ENCODE results near the gene PPP2R2C.
A peak's percentile ranks its signal among the peaks of the same experiment; 100 is the strongest.

Gene PPP2R2C

GRCh38 chr4:6327220-6327917, 145.0 kb downstream of the PPP2R2C start:
- peak; percentile 69 for DNase-seq (ENCODE audit: low read depth)

DNA sequence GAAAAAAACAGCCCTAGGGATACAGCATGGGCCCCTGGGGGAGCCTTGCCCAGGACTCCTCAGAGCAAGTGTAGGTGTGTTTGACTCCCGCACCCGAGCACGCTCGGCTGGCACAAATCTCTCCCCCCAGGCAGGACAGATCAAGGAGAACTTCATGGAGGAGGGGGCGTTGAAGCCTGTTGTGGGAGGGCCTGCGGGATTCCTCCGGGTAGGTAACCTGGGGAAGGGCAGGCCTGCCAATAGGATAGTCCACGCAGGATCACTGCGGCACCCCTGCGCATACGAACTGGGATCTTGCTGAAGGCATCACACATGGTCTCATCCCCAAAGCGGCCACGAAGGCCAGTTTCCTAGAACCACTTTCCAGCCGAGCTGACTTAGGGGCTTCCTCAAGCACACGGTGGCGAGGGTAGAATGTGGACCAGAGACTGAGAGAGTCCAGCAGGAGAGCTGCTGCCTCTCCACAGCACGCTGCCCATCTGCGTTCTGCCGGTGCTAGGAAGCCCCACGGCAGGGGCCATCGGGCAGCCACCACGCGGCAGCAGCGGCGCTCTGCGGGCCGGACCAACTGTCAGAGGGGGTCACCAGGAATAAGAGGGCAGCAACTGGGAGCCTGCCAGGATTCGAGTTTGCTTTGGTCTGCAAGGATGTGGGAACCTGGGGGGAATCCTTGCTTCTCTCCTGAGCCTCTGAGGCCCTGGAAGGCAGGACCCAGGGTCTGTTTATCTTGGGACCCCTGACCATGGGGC, 145.9 kb downstream of the PPP2R2C start:
- DNase-seq (ENCODE audit: low read depth) = no peak

DNA sequence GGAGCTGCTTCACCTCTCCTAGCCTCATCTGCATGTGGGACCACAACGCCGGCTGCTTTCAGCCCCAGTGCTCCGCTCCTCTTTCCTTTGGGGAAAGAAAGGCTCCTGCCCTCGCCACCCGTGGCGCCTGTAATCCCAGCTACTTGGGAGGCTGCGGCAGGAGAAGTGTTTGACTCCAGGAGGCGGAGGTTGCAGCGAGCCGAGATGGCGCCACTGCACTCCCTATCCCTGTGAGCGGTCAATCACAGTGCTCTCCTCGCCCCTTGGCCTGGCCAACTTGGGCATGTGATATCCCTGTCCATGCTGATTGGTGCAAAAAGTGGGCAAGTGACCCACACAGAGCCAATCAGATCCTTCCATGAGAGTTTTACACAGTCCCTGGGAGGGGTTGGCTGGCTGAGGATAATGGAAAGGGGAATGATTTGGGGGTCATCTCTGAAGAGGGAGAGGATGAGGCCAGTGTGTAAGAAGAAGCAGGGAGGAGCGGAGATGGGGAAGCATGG, 146.6 kb downstream of the PPP2R2C start:
- no peak for DNase-seq (ENCODE audit: low read depth)

DNA sequence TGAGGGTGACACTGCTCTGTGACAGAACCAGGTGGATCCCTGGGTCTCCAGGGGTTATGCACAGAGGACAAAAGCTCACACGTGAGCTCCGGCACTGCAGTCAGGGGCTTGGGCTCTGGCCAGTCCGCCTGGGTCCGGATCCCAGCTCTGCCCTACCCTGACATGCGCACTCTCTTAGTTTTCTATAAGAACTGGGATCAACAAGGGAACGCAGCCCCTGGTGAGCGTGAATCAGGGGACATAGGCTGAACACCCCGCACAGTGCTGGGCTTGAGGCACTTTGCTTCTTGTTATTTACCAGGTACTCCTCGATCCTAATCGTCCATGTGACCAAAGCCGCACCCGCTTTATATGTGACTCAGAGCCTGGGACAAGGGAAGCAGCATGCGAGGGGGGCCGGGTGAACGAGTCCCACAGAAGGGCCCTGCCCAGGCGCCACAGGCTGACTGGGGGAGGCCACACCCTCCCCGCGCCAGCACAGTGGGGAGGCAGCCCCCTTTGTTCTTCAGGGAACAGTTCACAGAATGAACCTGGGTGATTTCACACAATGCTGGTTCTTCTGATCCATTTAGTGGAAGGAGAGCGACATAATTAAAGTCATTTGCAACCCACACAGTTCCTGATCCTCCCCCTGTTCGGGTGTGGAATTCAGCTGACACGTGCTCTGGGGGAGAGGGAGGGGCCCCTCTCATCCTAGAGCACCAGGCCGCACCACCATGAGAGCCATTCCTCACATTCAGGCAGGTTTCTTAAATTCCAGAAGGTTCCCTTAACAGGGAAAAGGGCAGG, 147.2 kb downstream of the PPP2R2C start:
- no peak for DNase-seq (ENCODE audit: low read depth)

GRCh38 chr4:6324461-6324998, 147.9 kb downstream of the PPP2R2C start:
- no peak for DNase-seq (ENCODE audit: low read depth)

DNA sequence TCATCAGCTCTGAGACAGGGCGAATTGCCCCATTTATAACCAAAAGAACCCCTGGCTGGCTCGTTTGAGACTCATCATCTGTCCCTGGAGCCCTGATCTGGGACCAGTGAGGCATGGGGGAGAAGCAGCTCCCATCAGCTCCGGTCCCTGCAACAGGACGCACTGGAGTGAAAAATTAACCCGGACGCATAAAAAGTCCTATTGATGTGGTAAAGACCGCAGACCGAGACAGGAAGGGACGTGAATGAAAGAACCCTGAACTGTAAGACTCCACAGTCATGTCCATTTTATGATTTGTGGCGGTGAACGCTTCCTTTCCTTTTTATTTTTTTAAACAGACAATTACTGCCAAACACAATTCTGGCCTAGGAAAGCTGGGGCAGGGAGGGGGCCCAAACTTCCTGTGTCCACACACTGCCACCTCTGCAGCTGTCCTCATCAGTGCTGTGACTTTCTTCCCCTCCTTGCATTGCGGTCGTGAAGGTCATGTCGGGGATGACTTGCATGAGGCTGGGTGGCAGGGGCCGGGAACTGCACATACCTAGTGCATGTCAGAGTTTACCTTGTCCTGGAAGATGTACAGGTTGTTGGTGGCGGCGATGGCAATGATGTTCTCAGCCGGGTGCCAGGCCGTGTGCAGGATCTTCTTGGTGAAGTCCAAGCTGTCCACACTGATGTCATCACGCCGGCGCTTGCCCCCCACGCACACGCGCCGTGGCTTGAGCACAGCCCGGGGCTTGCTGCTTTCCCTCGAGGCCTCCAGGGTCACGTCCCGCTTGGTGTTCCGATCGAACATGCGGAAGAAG, 149.4 kb downstream of the PPP2R2C start:
- DNase-seq (ENCODE audit: low read depth) = no peak

- no peak for DNase-seq (ENCODE audit: low read depth)
Measured at GRCh38 chr4:6322067-6322760, 150.2 kb downstream of the PPP2R2C start.

- no peak for DNase-seq (ENCODE audit: low read depth)
Measured at GRCh38 chr4:6321361-6321760, 151.1 kb downstream of the PPP2R2C start.

- no peak for DNase-seq (ENCODE audit: low read depth)
Measured at GRCh38 chr4:6320663-6321062, 151.8 kb downstream of the PPP2R2C start.

DNA sequence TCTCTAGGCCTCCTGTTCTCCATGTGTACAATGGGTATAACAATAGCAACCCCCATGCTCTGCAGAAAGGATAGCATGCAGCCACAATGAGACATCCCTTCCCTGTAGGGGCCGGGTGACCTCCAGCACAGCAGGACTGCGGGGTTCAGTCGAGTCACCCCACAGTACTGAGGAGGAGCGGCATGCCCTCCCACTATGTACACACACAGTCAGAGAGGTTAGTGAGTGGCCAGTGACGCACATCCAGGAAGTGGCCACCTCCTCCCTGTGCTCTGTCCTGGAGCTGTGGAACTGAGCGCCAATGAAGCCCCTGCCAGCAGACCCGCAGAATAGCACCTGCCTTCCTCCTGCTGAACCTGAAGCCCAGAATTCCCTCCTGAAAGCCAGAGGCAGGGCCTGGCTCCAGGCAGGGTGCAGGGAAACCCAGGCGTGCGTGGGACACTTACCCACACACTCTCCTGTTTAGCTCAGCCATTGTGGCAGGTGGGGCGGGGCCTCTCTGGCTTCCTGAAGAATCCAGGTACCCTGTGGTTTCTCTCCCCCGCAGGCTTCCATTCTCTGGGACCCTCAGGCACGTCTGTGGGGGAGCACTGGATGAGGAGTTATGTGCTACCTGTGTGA, 152.8 kb downstream of the PPP2R2C start:
- DNase-seq (ENCODE audit: low read depth) = no peak

GRCh38 chr4:6318206-6318605, 154.2 kb downstream of the PPP2R2C start:
- no peak for DNase-seq (ENCODE audit: low read depth)

DNA sequence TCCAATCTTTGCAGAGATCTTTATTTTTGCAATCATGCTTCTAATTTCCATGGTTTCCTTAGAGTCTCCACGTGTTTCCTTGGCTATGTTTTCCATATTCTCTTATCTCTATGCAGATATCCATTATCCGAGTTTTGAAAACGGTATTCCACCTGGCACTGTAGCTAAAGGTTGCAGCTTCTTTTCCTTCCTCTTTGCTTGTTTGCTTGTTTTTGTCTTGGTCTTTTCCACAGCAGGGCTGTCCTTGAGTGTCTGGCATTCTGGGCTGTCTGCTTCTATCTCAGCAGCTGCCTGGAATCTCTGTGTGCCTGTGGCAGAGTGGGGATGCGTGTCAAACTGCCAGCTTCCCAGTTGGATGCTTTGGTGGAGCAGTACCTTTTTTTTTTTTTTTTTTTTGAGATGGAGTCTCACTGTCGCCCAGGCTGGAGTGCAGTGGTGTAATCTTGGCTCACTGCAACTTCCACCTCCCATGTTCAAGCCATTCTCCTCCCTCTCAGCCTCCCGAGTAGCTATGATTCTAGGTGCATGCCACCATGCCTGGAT, 155.9 kb downstream of the PPP2R2C start:
- DNase-seq (ENCODE audit: low read depth) = no peak

GRCh38 chr4:6313216-6313615, 159.2 kb downstream of the PPP2R2C start:
- no peak for DNase-seq (ENCODE audit: low read depth)

DNA sequence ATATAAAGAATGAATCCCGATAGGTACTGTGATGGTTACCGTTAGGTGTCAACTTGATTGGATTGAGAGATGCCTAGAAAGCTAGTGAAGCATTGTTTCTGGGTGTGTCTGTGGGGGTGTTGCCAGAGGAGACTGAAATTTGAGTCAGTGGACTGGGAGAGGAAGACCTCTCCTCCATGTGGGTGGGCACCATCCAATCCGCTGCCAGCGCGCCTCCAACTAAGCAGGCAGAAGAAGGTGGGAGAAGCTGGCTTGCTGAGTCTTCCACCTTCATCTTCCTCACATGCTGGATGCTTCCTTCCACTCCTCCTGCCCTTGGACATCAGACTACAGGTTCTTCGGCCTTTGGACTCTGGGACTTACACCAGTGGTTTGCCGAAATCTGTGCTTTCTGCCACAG, 162.6 kb downstream of the PPP2R2C start:
- DNase-seq (ENCODE audit: low read depth) = no peak

- DNase-seq (ENCODE audit: low read depth) = peak; percentile 33
Measured at GRCh38 chr4:6308899-6309643, 163.3 kb downstream of the PPP2R2C start.

GRCh38 chr4:6307891-6308290, 164.5 kb downstream of the PPP2R2C start:
- no peak for DNase-seq (ENCODE audit: low read depth)

DNA sequence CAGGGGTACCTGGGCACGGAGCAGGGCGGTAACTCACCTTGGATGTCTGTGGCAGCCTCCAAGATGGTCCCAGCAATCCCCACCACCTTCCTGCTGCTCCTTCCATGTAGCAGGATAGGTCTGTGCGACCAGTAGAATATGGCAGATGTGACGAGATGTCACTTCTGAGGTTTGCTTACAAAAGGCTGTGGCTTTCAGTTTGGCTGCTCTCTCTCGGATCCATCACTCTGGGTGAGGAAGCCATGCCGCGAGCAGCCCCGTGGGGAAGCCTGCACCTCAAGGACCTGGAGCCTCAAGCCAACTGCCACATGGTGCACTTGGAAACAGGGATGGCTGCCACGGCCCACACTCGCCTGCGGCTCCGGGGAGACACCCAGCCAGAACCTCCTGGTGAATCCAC, 165.2 kb downstream of the PPP2R2C start:
- DNase-seq (ENCODE audit: low read depth) = no peak

DNA sequence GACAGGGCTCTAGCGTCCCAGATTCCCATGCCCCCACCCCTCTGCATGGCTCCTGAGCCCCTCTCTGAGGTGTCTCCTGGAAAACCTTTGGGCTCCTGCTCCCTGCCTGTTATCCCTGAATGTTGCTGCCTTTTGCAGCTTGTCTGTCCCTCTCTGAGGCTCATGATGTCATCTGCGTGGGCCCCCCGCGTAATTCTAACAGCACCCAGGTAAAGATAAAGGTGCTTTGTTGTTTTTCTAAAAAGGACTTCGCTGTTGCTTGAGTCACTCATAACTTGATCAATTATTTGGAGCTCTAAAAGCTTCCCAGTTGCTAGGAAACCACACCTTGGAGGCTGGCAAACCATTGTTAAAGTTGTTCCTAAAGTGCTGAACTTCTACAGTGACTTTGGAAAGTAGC, 166.1 kb downstream of the PPP2R2C start:
- DNase-seq (ENCODE audit: low read depth) = no peak

- no peak for DNase-seq (ENCODE audit: low read depth)
Measured at GRCh38 chr4:6303943-6304342, 168.5 kb downstream of the PPP2R2C start.

Data from stimulated activated CD8-positive, alpha-beta memory T cell treated with anti-CD3 and anti-CD28 coated beads, Interleukin-4, amount 100 ng/mL, for 24 hours (primary cell).